Heart right ventricle (tissue), 16 donors: ENCODE results near the gene FRAT2. TPM values are rescaled to one million over a fixed set of nuclear protein-coding genes. Genes with fewer than 3 reads are reported as not detected.
A peak's percentile ranks its signal among the peaks of the same experiment; 100 is the strongest.

Experiments used
- ATAC-seq, 8 donors: fragments of 200-7000 bp; cut with Tn5 transposase; one replicate each; pipeline ENCODE4 v1.9.1; 2020; ENCODE audit warnings: mild to moderate bottlenecking in 8 of 8, moderate library complexity in 8 of 8, moderate number of reproducible peaks in 1 of 8
- DNase-seq, 2 donors: peaks; one replicate each; pipeline ENCODE4 v3.0.0-alpha.2; 2020
- H3K27ac ChIP-seq, 10 donors: fragments of 200-600 bp; sonication (generic) in 2 of 10; one replicate each; pipeline versions ENCODE4 v1.5.0 to v1.8.0; 2020 to 2022; ENCODE audit warnings: mild to moderate bottlenecking in 3 of 10
- H3K27me3 ChIP-seq, 7 donors: fragments of 200-600 bp; one replicate each; pipeline ENCODE4 v1.8.0; 2021 to 2022; ENCODE audit warnings: mild to moderate bottlenecking in 2 of 7
- H3K36me3 ChIP-seq, 9 donors: fragments of 200-600 bp; sonication (generic) in 1 of 9; one replicate each; pipeline versions ENCODE4 v1.5.0 to v1.8.0; 2020 to 2022; ENCODE audit warnings: mild to moderate bottlenecking in 2 of 9
- H3K4me1 ChIP-seq, 9 donors: fragments of 200-600 bp; sonication (generic) in 1 of 9; one replicate each; pipeline versions ENCODE4 v1.5.0 to v1.8.0; 2020 to 2022; ENCODE audit warnings: mild to moderate bottlenecking in 4 of 9
- H3K4me3 ChIP-seq, 10 donors: fragments of 200-600 bp; sonication (generic) in 2 of 10; one replicate each; pipeline versions ENCODE4 v1.5.0 to v1.8.0; 2020 to 2022; ENCODE audit warnings: mild to moderate bottlenecking in 7 of 10, moderate library complexity in 2 of 10
- H3K9me3 ChIP-seq, 11 donors: fragments of 200-600 bp in 10 of 11; sonication (generic) in 2 of 11; one replicate each; pipeline versions ENCODE4 v1.5.0 to v1.8.0; 2013 to 2022; ENCODE audit warnings: mild to moderate bottlenecking in 2 of 11, control low read depth in 1 of 11, moderate library complexity in 1 of 11
- WGBS, 2 donors: extraction: QIAGEN DNeasy Blood & Tissue Kit; methylation state at CpG; one replicate each; pipeline ENCODE4 v1.1.7; 2013; ENCODE audit warnings: inconsistent platforms in 1 of 2; 5-methylcytosine and 5-hydroxymethylcytosine counted together
- intact Hi-C, 10 donors: fragments of 100-400 bp; cut with DNase I; formaldehyde crosslinking; loops; one replicate each; pipeline versions ENCODE4 v1.11.1 to v1.14.2; 2022
- polyA plus RNA-seq, 2 donors: library from polyadenylated mRNA; stranded (reverse); fragments of 200-250 nt; gene quantifications; one replicate each; pipeline ENCODE4 v1.2.3, GENCODE V29; 2013
- total RNA-seq, 10 donors: library from RNA; stranded (reverse); fragmentation: NEBNext Ultra II Directional in 3 of 10; extraction: Animal tissue kit (Norgen Biotek cat#: 25700) in 3 of 10; gene quantifications; one replicate each; pipeline versions ENCODE4 v1.2.1 to v1.2.4, GENCODE V29; 2021 to 2023
- TF ChIP-seq, protein P1 (sequence below), 9 donors: fragments of 200-600 bp; sonication (generic) in 2 of 9; IDR thresholded peaks; one replicate each; pipeline versions ENCODE4 v1.5.0 to v1.8.0; 2021 to 2022; ENCODE audit warnings: antibody characterized with exemption in 9 of 9, mild to moderate bottlenecking in 5 of 9, moderate library complexity in 1 of 9
- donor health status: Arrhythmogenic right ventricular cardiomyopathy.
- donor health status: ischemic (EF 13 %, LVEDD 7.1; RV severe dilation, severe dysfunction).
- donor health status: healthy with polysubstance abuse.
- donor health status: DM: no; HTN: yes; CAD: no.
- donor health status: DM: no; HTN: no; CAD: no.
- donor health status: ischemic (EF 25% LVEDD 6.9; RV normal size, moderate dysfunction).
- donor health status: ischemic (EF 25% LVEDD 5.7; RV mildly dilated, moderate dysfunction).
- donor health status: healthy.
- donor health status: DM: yes; HTN: yes; CAD: no.
- donor health status: Ischemic cardiomyopathy.
- donor health status: ischemic (EF 35%, LVEDD 5.7; RV mildly dilated, moderate dysfunction).
- donor health status: nonischemic (EF 11% LVEDD 7.7; RV severe dilation, severe dysfunction).
- donor health status: DM: yes; HTN: yes; CAD: no.
- donor health status: PGD.
- donor health status: ischemic (EF 29% LVEDD 5.4; RV normal size, mild dysfunction).
- donor health status: nonischemic (EF 23%, LVEDD 6.1; RV moderate dilation, normal function).

The FRAT2 gene
- total and polyA plus RNA-seq, 12 donors = 2.9 to 11.0 (median 5.1) TPM

DNA sequence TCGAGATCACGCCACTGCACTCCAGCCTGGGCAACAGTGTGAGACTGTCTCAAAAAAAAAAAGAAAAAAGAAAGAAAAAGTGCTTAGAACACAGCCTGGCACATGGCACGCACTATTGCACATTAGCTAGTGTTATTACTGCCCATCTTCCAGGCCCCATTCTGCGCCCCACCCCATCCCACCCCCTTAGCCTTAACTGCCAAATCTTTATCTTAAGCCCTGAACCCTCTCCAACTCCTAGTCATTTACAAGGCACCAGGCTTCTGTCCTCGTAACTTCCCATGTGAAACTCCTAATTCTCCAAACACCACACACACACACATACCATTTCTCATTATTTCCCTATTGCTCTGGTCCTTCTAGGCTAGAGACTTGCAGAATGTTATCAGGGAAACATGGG, 4.8 kb downstream of the FRAT2 start:
- Histone ChIP-seq H3K4me3 (no peak overlapping the region), H3K27me3 (no peaks in the 10 kb centered on the region), H3K36me3 (peaks cover 0 to 36% (median 0%) of the 10 kb centered on the region in 9 donors), H3K27ac (no peak overlapping the region), H3K4me1 (peaks cover 3 to 53% (median 43%) of the 10 kb centered on the region in 9 donors), H3K9me3 (no peaks in the 10 kb centered on the region)
- DNase-seq (no peak), ATAC-seq (no peak)
- 83 to 84% methylated on average over 5 of the region's 5 CpGs for WGBS, 2 donors
- TF ChIP-seq, protein P1, sequence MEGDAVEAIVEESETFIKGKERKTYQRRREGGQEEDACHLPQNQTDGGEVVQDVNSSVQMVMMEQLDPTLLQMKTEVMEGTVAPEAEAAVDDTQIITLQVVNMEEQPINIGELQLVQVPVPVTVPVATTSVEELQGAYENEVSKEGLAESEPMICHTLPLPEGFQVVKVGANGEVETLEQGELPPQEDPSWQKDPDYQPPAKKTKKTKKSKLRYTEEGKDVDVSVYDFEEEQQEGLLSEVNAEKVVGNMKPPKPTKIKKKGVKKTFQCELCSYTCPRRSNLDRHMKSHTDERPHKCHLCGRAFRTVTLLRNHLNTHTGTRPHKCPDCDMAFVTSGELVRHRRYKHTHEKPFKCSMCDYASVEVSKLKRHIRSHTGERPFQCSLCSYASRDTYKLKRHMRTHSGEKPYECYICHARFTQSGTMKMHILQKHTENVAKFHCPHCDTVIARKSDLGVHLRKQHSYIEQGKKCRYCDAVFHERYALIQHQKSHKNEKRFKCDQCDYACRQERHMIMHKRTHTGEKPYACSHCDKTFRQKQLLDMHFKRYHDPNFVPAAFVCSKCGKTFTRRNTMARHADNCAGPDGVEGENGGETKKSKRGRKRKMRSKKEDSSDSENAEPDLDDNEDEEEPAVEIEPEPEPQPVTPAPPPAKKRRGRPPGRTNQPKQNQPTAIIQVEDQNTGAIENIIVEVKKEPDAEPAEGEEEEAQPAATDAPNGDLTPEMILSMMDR (IDR thresholded peaks at IDR 0.05) = no peak
- intact Hi-C loops = loop anchor here in 8 of 10 donors (5.0 to 10.0 kb wide), 4 partner anchors 37 to 55 kb away; partner anchors contain the start of gene ARHGAP19 (in 4 of the 8)

DNA sequence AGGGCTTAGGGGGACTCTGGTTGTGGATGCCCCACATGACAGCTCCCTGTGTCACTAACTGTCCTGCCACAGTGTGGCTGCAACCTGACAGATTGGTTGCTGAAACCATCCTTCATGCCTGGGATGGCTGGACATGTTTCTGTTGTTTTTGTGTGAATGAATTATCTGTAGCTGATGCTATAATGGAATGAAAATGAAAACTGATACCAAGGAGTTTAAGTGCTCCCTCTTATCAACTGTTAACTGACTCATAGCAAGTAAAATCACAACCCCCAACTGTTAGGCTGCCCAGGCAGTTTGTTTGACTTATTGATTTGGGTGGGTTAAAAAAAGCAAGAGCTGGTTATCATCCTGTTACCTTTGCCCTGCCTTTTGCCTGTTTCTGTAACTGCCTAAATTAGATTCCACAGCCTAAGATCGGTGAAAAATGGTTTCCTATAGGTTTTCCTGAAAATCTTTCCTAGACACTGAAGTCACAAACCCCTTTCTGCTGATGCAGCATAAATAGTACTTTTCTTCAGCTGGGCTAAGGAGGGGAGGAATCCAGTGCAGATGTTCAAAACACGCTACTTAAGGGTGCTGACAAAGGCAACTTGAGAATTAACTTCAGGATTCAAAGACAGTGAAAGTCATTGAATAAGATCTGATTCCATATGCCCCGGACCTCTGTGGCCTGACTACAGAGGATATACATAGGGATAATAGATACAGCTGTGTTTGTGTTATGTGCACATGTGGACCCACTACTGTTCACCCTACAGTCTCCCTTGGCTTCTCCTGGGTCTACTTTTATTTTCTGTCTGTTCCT, 5.7 kb downstream of the FRAT2 start:
- no peak for DNase-seq
- Histone ChIP-seq H3K27ac (peak overlapping the region in 1 of 10 donors; percentile 8), H3K4me1 (peaks cover 3 to 53% (median 43%) of the 10 kb centered on the region in 9 donors), H3K4me3 (no peak overlapping the region), H3K36me3 (peaks cover 0 to 36% (median 0%) of the 10 kb centered on the region in 9 donors), H3K27me3 (no peaks in the 10 kb centered on the region), H3K9me3 (no peaks in the 10 kb centered on the region)
- no peak for ATAC-seq
- intact Hi-C loops = loop anchor here in 1 of 10 donors (5.0 kb wide), 1 partner anchor 37 kb away; the partner anchor contains the start of gene ARHGAP19
- TF ChIP-seq, protein P1 (IDR thresholded peaks at IDR 0.05) = no peak
- WGBS, 2 donors = 76 to 77% methylated on average over 3 of the region's 3 CpGs

DNA sequence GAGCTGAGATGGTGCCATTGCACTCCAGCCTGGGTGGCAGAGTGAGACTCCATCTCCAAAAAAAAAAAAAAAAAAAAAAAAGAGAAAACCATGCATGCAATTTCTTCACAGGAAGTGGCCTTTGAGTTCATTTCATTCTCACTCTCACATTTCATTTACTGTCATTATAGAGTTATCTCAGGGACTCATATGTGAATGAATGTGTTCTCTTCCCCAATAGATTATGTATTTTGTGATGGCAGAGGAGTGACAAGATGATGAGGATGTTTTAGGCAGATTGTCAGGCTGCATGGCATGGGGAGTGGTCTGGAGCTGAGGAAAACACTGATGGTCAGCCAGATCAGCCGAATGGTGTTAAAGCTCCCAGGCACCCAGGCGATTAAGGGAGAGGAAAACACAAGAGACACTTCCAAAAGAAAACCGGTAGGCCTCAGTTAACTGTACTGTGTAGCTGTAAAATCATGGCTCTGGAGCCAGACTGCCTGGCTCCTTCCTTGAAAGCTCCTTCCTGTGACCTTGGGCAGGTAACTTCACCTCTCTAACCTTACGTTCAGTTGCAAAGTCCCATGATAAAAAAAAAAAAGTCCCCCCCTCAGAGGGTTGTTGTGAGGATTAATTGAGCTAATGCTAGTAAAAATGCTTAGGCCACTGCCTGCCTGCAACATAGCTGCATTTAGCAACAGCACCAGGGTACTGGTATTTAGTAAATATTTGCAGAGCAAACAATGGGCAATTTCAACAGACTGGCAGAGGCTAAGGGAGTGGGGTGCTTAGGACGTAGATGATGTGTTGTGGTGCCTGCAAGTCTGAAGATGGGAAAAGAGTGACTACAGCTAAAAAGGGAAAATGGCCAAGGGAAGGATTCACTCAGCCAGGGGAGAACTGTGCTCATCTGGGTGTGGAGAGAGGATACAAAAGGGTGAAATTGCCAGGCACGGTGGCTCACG, 6.9 kb downstream of the FRAT2 start:
- H3K27me3 ChIP-seq = no peaks in the 10 kb centered on the region
- TF ChIP-seq, protein P1 (IDR thresholded peaks at IDR 0.05) = no peak
- intact Hi-C loops = loop anchor here in 1 of 10 donors (5.0 kb wide), 1 partner anchor 35 kb away; the partner anchor contains the start of gene ARHGAP19
- ATAC-seq = no peak
- DNase-seq = no peak
- 87% methylated on average over 7 of the region's 7 CpGs for WGBS, 2 donors
- peaks cover 3 to 51% (median 35%) of the 10 kb centered on the region in 9 donors for H3K4me1 ChIP-seq
- no peaks in the 10 kb centered on the region for H3K9me3 ChIP-seq
- H3K36me3 ChIP-seq = peaks cover 0 to 36% (median 0%) of the 10 kb centered on the region in 9 donors
- no peak overlapping the region for H3K4me3 ChIP-seq
- no peak overlapping the region for H3K27ac ChIP-seq

DNA sequence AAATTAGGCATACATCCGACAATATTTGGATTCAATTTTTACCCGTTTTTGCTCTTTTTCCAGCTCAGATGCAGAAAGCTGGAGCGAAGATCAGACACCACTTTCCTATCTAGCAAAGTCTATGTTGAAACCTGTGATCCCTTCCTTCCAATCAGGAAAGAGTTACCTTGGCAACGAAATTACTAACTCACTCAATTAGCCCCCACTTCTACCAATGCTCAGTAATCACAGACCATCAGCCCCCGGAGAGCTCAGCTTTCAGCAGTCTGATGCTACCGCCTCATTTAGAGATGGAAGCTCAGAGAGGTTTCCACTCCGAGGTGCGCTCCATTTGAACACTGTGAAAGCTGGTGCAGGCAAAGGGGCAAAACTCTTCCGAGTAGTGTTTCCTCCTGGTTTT, 8.8 kb downstream of the FRAT2 start:
- Histone ChIP-seq H3K9me3 (no peaks in the 10 kb centered on the region), H3K27me3 (no peaks in the 10 kb centered on the region), H3K4me1 (peaks cover 6 to 51% (median 32%) of the 10 kb centered on the region in 9 donors), H3K4me3 (no peak overlapping the region), H3K27ac (no peak overlapping the region), H3K36me3 (peaks cover 0 to 28% (median 0%) of the 10 kb centered on the region in 9 donors)
- TF ChIP-seq, protein P1 (IDR thresholded peaks at IDR 0.05) = no peak
- 78 to 87% methylated on average over 9 of the region's 9 CpGs for WGBS, 2 donors
- ATAC-seq (no peak), DNase-seq (no peak)
- intact Hi-C loops = loop anchor here in 1 of 10 donors (5.0 kb wide), 1 partner anchor 33 kb away; the partner anchor contains the start of gene ARHGAP19
